ENCODE results near the gene CRADD.

GRCh38 chr12:93653712-93654111 is 23.5 kb upstream of the CRADD start:
- TF ChIP-seq EZH2 (IDR thresholded peaks at IDR 0.05; ENCODE audit: borderline replicate concordance, low read depth, low read length, severe bottlenecking): no peak
- TF ChIP-seq CTCF (IDR thresholded peaks at IDR 0.05; ENCODE audit: extremely low read depth in 1 of 2, insufficient read depth in 1 of 2, low read depth in 1 of 2, low read length in 2 of 2): no peak
- no peak for TF ChIP-seq MAX (IDR thresholded peaks at IDR 0.05; ENCODE audit: insufficient read depth, insufficient read length)
- TF ChIP-seq FOS (IDR thresholded peaks at IDR 0.05; ENCODE audit: borderline replicate concordance, insufficient read depth, low read length): no peak
- no peak for TF ChIP-seq JUN (IDR thresholded peaks at IDR 0.05; ENCODE audit: borderline replicate concordance, insufficient read depth, insufficient read length, low read depth)
- no peak for TF ChIP-seq POLR2A (IDR thresholded peaks at IDR 0.05; ENCODE audit: low read depth, low read length)
- TF ChIP-seq POLR2AphosphoS5 (IDR thresholded peaks at IDR 0.05; ENCODE audit: insufficient read depth, low read depth, low read length): no peak
- no peak for TF ChIP-seq GATA2 (IDR thresholded peaks at IDR 0.05; ENCODE audit: insufficient read depth, insufficient read length, low read depth, low read length)
